NOMO-1 treated with dmso at 0.1 percent for 144 hours (cell line): ENCODE data around the gene ZSCAN5A.
A peak's percentile ranks its signal among the peaks of the same experiment; 100 is the strongest.
"Not testable (repeated sequence)": the region's sequence is repeated elsewhere in the genome, so short reads cannot be mapped to it uniquely, and the experiment has no call there.

Experiments
- DNase-seq: peaks from one replicate; lab custom pipeline; 2025; ENCODE audit not compliant: unreplicated experiment; lab: John Stamatoyannopoulos, UW

ZSCAN5A gene

DNA sequence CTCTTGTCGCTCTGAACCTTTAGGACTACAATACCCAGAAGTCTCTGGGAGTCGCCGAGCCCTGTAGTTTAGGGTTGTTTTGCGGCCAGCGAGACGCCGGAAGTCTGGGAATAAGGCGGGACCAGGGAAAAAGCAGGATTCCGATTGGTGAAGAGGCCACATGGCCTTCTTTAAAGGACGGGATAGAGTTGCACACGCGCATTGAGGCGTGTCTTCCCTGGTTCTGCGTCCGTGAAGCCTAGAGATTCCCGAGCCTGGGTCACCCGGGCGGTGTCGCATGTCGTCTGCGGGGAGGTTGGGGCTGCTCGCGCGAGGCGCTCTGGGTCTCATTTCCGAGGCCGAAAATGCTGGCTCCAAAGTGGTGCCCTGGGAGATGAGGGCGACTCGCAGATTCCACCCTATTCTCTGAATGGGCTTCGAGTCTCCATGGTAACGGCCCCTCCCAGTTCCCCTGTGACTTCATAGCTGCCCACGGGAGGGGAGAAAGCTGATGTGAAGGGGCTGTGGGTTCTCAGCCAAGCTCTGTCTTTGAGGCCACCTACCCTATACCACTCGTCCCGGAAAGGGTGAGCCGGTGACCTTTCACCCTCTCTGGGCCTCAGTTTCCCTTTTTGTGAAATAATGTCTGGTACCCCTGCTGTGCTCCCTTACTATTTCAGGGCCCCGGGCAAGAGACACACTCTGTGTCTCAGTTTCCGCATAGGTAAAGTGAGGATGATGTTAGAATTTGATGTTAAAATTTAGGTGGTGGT is 614 bp upstream of the ZSCAN5A start:
- peak; percentile 96 for DNase-seq

- DNase-seq, result peak; percentile 62
These were observed 640 bp downstream of the ZSCAN5A start for GRCh38 chr19:56314018-56314380.

- no peak for DNase-seq
These were observed 1.6 kb downstream of the ZSCAN5A start for GRCh38 chr19:56312787-56313657.

- no peak for DNase-seq
These were observed 2.3 kb downstream of the ZSCAN5A start for GRCh38 chr19:56312342-56312741.

- no peak for DNase-seq
These were observed 4.2 kb downstream of the ZSCAN5A start for GRCh38 chr19:56310462-56310861.

DNA sequence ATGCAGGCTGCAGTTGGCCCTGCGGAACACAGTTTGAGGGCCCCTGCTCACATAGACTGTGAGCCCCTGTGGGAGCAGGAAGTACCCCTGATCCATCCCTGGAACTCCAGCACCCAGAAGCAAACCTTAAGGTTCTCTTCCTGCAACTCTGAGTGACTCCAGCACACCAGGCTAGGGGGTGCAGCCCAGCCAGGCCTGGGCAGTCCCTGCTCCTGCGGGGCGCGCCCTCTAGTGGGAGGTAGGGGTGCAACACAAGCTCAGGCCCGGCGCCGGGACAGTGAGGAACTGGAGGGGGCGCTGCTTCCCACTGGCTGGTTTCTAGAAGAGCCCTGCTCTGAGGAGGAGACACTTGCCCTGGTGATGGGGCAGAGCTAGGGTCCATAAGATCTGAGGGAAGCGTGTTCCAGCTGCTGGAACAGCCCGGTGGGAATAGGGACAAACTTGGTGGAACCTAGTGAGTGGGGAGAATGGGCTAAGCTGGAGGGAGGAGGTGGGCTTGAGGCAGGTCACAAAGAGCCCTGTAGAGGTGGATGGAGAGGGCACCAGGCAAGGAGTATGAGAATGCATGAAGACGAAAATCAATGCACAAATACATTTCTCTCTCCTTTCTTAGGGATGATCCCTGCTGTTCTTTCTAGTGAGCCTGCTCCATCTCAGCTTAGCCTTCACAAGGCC is 5.0 kb downstream of the ZSCAN5A start:
- peak; percentile 25 for DNase-seq

DNA sequence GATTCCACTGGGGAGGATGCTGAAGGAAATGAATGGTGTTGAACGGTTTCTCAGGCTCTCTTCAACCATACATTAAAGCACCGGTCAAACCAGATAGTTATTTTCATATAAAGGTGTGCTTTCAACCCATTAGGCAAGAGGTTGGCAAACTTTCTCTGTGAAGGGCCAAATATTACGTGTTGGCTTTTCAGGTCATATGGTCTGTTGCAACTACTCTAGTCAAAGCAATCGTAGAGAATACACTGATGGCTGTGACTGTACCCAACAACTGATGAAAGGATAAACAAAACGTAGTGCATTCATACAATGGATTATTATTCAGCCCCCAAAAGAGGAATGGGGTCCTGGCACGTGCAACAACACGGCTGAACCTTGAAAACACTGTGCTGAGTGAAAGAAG is 5.8 kb downstream of the ZSCAN5A start:
- DNase-seq, result no peak

DNA sequence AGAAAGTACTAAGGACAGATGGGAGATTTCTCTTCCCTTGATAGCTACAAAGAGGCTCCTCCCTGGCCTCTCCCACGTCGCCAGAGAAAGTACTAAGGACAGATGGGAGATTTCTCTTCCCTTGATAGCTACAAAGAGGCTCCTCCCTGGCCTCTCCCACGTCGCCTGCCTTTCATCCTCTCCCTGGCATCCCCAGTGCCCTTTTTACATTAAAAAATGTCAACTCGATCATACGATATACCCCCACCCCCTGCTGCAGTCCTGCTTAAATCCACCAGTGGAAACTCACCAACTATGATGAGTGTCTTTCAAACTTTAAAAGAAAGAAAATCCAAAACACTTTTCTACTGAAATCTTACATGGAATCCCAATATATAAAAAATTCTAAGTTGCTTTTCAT is 7.6 kb downstream of the ZSCAN5A start:
- not testable (repeated sequence) for DNase-seq

DNA sequence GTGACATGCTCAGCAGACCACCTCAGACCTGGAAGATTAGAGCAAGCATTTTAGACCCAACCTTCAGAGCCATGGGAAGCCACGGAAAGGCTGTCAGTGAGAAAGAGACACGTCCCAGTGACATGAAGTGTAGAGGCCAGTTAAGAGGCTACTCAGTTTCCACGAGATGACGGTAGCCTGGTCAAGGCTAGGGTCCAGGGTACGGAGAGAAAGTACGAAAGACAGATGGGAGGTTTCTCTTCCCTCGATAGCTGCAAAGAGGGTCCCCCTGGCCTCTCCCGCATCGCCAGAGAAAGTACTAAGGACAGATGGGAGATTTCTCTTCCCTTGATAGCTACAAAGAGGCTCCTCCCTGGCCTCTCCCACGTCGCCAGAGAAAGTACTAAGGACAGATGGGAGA is 8.6 kb downstream of the ZSCAN5A start:
- no peak for DNase-seq

DNA sequence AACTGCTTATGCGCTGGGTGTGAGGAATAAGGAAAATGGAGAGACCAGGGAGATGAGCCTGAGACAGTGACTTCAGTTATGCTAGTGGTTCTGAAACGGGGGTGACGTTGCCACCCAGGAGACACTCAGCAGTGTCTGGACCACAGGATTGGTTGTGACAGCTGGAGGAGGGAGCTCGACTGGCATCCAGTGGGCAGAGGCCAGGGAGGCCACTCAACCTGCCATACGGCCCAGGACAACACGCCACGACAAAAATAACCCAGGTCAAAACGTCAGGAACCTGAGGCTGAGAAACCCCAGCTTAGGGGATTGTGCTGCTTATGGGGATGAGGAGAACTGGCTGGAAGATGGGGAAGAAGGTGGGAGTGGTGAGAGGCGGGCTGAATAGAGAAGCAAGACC is 10.4 kb downstream of the ZSCAN5A start:
- no peak for DNase-seq

- DNase-seq, result peak; percentile 36
These were observed 12.6 kb downstream of the ZSCAN5A start for GRCh38 chr19:56301886-56302620.

DNA sequence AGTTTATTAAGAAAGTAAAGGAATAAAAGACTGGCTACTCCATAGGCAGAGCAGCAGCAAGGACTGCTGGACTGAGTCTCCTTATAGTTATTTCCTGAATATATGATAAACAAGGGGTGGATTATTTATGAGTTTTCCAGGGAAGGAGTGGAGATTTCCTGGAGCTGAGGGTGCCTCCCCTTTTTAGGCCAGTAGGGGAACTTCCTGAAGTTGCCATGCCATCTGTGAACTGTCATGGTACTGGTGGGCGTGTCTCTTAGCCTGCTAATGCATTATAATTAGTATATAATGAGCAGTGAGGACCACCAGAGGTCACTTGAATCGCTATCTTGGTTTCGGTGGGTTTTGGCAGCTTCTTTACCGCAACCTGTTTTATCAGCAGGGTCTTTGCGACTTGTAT is 13.5 kb downstream of the ZSCAN5A start:
- no peak for DNase-seq

DNA sequence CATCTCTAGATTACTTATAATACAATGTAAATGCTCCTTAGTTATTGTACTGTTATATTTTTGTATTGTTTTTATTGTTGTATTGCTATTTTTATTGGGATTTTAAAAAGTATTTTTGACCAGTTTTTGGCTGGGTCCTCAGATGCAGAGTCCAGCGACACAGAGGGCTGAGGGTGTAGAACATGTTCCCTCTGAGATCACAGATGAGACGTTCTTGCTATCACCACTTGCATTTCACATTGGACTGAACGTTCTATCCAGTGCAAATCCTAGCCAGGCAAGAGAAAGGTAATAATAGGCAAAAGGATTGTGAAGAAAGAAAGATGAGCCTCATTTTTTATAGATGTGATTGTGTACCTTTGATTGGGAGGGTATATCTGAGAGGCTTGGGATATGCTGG is 15.0 kb downstream of the ZSCAN5A start:
- DNase-seq, result no peak

DNA sequence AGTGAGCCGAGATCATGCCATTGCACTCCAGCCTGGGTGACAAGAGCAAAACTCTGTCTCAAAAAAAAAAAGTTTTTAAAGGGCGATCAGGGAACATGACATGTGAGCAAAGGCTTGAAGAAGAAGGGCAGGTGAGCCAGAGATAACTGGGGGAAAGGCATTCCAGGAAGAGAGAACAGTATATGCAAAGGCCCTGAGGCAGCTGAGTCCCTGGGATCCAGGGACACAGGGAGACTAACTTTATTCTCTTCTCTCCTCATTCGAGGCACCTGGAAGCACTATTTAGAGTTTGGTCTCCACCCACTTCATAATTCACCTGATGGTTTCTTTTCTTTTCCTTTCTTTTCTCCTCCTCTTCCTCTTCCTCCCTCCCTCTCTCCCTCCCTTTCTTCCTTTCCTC is 17.6 kb downstream of the ZSCAN5A start:
- no peak for DNase-seq

- DNase-seq, result no peak
These were observed 18.8 kb downstream of the ZSCAN5A start for GRCh38 chr19:56295531-56296455.

DNA sequence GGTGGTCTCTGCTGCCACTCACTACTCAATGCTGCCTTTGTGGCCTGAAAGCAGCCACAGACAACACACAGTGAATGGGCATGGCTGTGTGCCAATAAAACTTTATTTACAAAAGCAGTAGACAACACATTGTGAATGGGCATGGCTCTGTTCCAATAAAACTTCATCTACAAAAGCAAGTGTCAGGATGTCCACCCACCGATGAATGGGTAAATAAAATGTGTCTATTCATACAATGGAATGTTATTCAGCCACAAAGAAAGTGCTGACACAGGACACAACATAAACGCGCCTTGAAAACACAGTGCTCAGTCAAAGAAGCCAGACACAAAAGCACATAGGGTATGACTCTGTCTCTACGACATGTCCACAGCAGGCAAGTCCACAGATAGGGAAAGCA is 20.1 kb downstream of the ZSCAN5A start:
- DNase-seq, result no peak

DNA sequence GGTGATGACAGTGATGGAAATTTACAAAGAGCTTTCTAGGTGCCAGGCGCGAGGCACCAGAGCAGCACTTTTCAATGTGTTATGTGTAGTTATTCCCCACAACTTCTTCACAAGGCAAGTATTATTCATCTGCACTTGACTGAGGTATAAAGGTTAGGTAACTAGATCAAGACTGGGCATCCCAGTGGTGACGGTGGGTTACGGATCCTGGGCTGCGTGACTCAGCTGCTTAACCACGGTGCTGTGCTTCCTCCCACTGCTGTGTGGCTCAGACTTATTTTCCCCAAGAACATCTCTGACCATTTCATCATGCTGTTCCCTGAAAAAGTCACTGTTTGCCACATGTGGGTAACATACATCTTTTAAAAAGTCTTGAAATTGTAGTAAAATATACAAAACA is 22.8 kb downstream of the ZSCAN5A start:
- DNase-seq, result no peak

DNA sequence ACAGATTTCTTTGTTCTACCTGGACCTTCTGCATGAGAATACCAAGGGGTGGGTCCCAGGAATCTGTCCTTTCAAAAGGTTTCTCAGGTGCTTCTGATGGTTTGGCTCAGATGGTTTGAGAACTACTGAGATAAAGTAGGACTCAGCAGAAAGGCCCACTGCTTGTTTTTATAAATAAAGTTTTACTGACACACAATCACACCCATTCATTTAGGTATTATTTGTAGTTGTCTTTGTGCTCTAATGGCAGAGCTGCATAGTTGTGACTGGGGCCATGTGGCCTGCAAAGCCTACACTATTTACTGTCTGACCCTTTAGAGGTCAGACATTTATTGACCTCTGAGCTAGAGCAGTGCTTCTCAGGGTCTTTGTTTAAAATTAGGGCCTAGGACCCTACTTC is 24.5 kb downstream of the ZSCAN5A start:
- DNase-seq, result no peak

DNA sequence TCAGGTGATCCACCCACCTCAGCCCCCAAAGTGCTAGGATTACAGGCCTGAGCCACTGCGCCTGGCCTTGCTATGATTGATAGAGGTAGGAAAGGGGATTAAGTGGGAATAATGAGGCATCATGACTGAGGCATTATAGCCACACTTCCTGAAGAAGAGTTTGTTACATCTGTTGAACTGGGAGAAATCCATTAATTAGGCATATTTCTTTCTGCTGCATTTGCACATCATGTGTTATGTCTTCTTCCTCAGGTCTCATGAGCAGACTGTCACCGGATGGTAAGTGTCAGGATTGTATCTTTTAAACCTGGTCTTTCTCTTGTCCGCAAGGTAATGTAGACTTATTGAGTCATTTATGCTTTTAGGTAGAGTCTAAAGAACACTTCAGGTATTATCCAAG is 29.9 kb downstream of the ZSCAN5A start:
- DNase-seq, result no peak

GRCh38 chr19:56282809-56283208 is 31.8 kb downstream of the ZSCAN5A start:
- DNase-seq, result no peak
